Lower leg skin (tissue), 4 donors: ENCODE measurements around the gene EID2. TPM values are rescaled to one million over a fixed set of nuclear protein-coding genes. Genes with fewer than 3 reads are reported as not detected.

ENCODE experiments used
- DNase-seq, 2 donors: peaks; one replicate each; pipeline ENCODE4 v3.0.0-alpha.2; 2019; ENCODE audit warnings: low spot score in 2 of 2
- H3K4me3 ChIP-seq: fragments of 200-600 bp; sonication (generic); 2 replicates; pipeline ENCODE4 v1.5.1; 2017; ENCODE audit warnings: mild to moderate bottlenecking, low read depth; ENCODE audit not compliant: poor library complexity, severe bottlenecking
- POLR2A ChIP-seq, 2 donors: fragments of 450-650 bp; IDR thresholded peaks; one replicate each; pipeline ENCODE4 v1.6.1; 2016 to 2017; ENCODE audit warnings: antibody characterized with exemption in 2 of 2, mild to moderate bottlenecking in 1 of 2, moderate library complexity in 1 of 2
- WGBS, 2 donors: methylation state at CpG; one replicate each; pipeline ENCODE4 v1.1.5; 2018; 5-methylcytosine and 5-hydroxymethylcytosine counted together
- intact Hi-C: fragments of 100-400 bp; cut with DNase I; formaldehyde crosslinking; loops from one replicate; pipeline ENCODE4 v1.15.0; 2023; ENCODE audit warnings: low total_unique reads
- total RNA-seq, 4 donors: library from RNA; depleted of rRNA; stranded (reverse); fragments of >200 nt; gene quantifications; one replicate each; pipeline ENCODE4 v1.1.0, GENCODE V29; 2016
- TF ChIP-seq, protein P1 (sequence below), 3 donors: fragments of 450-650 bp; IDR thresholded peaks; one replicate each; pipeline ENCODE4 v1.5.1; 2016; ENCODE audit warnings: antibody characterized with exemption in 3 of 3, mild to moderate bottlenecking in 3 of 3, moderate library complexity in 2 of 3

The EID2 gene, protein sequence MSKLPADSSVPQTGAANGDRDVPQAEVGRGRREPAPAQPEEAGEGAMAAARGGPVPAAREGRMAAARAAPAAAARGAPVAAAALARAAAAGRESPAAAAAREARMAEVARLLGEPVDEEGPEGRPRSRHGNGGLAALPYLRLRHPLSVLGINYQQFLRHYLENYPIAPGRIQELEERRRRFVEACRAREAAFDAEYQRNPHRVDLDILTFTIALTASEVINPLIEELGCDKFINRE
- total RNA-seq, result 10 to 100 TPM; 12.4 to 19.0 (median 14.3) TPM

DNA sequence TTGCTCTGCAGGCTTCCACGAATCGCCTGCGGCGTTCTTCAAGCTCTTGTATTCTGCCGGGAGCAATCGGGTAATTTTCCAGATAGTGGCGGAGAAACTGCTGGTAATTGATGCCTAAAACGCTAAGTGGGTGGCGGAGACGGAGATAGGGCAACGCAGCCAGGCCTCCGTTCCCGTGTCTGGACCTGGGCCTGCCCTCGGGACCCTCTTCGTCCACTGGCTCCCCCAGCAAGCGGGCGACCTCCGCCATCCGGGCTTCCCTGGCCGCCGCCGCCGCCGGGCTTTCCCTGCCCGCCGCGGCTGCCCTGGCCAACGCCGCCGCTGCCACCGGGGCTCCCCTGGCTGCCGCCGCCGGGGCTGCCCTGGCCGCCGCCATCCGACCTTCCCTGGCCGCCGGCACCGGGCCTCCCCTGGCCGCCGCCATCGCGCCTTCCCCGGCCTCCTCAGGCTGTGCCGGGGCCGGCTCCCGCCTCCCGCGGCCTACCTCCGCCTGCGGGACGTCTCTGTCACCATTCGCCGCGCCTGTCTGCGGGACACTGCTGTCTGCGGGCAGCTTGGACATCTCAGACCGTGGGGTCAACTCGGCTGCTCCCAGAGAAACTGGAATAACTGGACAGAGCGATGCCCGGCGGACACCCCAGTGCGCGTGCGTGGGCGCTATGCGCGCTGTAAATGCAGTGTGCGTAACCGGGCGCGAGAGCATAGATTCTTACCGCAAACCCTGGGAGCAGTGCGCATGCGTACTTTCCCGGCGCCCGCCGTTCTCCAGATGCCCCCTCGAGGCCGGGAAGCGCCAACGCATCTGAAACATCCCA, at the start of gene EID2:
EID2 (minus strand) TSS at position 644 of the 815 bp plus-strand sequence; CDS start at position 562, 82 bp downstream.
- DNase-seq, result peak; percentile 91 to 99
- peak within 1 kb of the TSS; percentile 72 for H3K4me3 ChIP-seq
- 0% methylated on average over 44 to 61 of the region's 84 CpGs for WGBS, 2 donors
- TF ChIP-seq, protein P1, sequence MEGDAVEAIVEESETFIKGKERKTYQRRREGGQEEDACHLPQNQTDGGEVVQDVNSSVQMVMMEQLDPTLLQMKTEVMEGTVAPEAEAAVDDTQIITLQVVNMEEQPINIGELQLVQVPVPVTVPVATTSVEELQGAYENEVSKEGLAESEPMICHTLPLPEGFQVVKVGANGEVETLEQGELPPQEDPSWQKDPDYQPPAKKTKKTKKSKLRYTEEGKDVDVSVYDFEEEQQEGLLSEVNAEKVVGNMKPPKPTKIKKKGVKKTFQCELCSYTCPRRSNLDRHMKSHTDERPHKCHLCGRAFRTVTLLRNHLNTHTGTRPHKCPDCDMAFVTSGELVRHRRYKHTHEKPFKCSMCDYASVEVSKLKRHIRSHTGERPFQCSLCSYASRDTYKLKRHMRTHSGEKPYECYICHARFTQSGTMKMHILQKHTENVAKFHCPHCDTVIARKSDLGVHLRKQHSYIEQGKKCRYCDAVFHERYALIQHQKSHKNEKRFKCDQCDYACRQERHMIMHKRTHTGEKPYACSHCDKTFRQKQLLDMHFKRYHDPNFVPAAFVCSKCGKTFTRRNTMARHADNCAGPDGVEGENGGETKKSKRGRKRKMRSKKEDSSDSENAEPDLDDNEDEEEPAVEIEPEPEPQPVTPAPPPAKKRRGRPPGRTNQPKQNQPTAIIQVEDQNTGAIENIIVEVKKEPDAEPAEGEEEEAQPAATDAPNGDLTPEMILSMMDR (IDR thresholded peaks at IDR 0.05), result peak in 1 of 3 donors; percentile 64
- TF ChIP-seq POLR2A (IDR thresholded peaks at IDR 0.05), result peak in 1 of 2 donors; percentile 7
- intact Hi-C loops, result loop anchor here (10.0 kb wide), 1 partner anchor 95 kb away; the partner anchor contains the start of gene SUPT5H

DNA sequence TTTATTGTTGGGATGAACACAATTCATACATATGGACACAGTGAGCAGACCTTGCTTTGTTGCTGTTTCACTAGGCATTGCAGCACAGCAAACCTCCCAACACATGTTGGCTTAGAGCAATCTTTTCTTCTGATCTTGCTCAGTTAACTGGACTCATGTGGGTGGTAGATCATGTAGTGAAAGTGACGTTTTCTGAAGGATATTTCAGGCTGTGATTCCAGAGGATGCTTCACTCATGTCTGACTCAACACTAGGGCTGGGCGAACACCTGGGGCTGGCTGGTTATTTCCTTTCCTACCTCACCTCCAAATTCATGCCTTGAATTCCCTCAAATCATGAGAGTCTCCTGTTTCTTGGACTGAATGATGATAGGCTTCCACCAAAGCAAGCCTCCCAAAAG, 48.1 kb upstream of the EID2 start:
- WGBS, 2 donors, result 36 to 45% methylated on average over 2 of the region's 2 CpGs
- no peak for DNase-seq
- no peak overlapping the region for H3K4me3 ChIP-seq
- intact Hi-C loops, result no loop called here
- TF ChIP-seq POLR2A (IDR thresholded peaks at IDR 0.05), result no peak
- TF ChIP-seq, protein P1 (IDR thresholded peaks at IDR 0.05), result no peak

DNA sequence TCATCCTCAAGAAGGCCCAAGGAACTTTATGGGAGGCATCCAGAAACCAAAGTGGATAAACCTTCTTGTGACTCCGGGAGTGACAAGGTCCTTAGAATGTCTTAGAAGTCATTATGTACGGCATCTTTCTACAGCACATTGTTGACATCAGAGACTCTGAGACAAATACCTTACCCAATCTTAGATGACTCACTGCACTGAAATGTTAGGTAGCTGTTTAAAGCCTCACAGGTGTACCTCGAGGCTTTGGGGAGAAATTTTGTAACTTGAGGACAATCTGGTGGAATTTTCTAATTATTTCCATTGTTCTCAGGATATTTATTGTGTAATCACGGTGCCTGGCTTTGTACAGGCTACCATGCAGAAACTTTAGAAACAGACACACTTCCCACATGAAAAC, 47.5 kb upstream of the EID2 start:
- 59 to 63% methylated on average over 4 of the region's 4 CpGs for WGBS, 2 donors
- no peak for DNase-seq
- TF ChIP-seq POLR2A (IDR thresholded peaks at IDR 0.05), result no peak
- TF ChIP-seq, protein P1 (IDR thresholded peaks at IDR 0.05), result no peak
- H3K4me3 ChIP-seq, result no peak overlapping the region
- intact Hi-C loops, result no loop called here

DNA sequence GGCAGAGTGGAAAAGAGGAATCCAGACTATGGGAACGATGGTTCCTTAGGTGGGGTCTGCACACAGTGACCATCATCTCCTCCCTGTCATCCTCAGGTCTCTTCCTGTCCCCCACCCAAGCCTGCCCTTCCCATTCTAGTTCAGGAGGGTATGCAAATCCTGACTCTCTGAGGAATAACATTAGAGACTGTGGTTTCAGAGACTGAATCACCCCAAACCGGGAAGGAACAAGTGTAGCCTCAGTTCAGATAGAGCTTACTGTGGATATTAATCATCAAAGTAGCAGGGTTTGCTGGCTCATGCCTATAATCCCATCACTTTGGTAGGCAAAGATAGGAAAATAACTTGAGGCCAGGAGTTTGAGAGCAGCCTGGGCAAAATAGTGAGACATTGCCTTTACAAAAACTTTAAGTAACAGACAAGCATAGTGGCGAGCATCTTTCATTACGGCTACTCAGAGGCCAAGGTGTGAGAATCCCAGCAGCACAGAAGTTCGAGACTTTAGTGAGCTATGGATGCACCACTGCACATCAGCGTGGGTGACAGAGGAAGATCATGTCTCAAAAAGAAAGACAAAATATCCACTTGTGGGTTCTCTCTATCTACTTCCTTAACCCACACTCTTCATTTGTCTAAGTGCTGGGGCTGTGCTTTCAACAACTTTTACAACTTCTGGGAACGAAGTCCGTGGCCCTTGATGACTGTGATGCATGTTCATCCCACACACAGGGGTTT, 43.1 kb upstream of the EID2 start:
- intact Hi-C loops, result no loop called here
- TF ChIP-seq, protein P1 (IDR thresholded peaks at IDR 0.05), result no peak
- no peak for TF ChIP-seq POLR2A (IDR thresholded peaks at IDR 0.05)
- H3K4me3 ChIP-seq, result no peak overlapping the region
- 65 to 77% methylated on average over 8 of the region's 8 CpGs for WGBS, 2 donors
- no peak for DNase-seq

DNA sequence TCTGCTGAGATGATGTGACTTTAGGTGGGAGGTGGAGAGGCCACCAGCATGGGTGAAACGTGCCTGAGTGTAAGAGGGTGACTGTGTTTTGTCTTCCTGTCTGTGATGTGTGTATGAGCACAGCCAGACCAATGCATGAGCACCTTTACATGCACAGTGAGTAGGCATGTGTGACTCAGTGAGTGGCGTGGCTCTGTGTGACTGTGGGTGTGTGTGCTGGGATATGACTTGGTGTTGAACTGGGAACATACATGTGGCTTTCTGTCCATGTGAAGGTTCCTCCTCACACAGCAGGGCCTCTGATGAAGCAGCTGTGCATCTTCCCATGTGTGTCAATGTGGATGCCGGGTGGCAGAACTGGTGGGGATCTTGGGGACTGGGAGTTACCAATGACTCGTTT, 42.5 kb upstream of the EID2 start:
- DNase-seq, result no peak
- intact Hi-C loops, result no loop called here
- 31 to 52% methylated on average over 4 of the region's 4 CpGs for WGBS, 2 donors
- TF ChIP-seq POLR2A (IDR thresholded peaks at IDR 0.05), result no peak
- TF ChIP-seq, protein P1 (IDR thresholded peaks at IDR 0.05), result no peak
- no peak overlapping the region for H3K4me3 ChIP-seq
